ENCODE measurements around the gene SIRT4. TPM values are rescaled to one million over a fixed set of nuclear protein-coding genes. Genes with fewer than 3 reads are reported as not detected.
A peak's percentile ranks its signal among the peaks of the same experiment; 100 is the strongest.

Gene SIRT4
- polyA plus RNA-seq, 3 donors: 0.30 to 0.72 (median 0.53) TPM

DNA sequence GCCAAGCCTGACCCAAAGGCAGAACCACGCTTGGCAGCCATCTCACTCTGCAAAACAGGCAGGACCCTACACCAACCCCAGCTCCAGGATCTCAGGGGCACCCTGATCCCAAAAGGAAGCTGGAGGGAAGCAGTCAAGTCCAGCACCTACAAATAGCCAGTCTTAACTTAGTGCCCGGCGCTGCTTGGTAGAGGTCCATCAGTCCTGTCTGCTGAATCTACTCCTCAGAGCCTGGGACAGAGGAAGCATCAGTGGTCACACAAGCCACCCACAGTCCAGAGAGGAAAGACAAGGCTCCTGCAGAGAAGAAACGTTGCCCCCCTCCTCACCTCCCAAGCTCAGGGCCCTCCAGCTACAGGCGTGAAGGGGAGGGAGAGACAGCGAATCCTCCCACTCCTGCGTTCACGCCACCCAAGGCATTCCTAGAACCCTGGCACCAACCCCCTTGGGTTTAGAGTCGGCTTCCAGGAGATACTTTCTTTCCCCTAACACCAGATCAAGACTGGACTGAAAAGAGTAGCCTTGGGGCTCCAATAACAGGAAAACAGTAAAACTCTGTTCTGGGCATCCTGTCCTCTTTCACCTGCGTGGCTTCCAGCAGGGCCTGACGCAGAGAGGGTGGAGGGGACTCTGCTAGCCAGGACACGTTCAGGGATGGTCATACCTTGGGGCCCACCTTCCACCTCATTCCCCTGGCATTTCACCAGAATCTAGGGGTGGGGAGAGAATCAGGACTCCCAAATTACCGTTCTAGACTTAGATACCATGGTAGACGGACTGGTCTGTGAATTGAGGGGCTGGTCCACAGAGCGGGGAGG, 37.8 kb upstream of the SIRT4 start:
- Histone ChIP-seq H3K4me1 (ENCODE audit: control insufficient read depth in 1 of 2, insufficient read depth in 2 of 2, low read length in 2 of 2) (peaks cover 60 to 67% of the 10 kb centered on the region in 2 donors), H4K20me1 (ENCODE audit: insufficient read depth, low read length) (peaks cover 58% of the 10 kb centered on the region), H3K79me2 (ENCODE audit: insufficient read depth, low read length) (peaks cover 62% of the 10 kb centered on the region), H3K9me3 (replicated peaks in 1 of 2; ENCODE audit: control insufficient read depth in 1 of 2, insufficient read depth in 1 of 2, low read length in 2 of 2) (no peaks in the 10 kb centered on the region), H3K36me3 (replicated peaks in 1 of 2; ENCODE audit: control insufficient read depth in 1 of 2, insufficient read depth in 2 of 2, low read length in 2 of 2) (no peaks in the 10 kb centered on the region), H3K4me2 (replicated peaks; ENCODE audit: extremely low read depth, low read length, poor library complexity, severe bottlenecking) (peak overlapping the region; percentile 88), H3K27ac (ENCODE audit: low read depth in 1 of 2, low read length in 2 of 2) (peak overlapping the region; percentile 1 to 85), H2AFZ (ENCODE audit: insufficient read depth, low read depth, low read length, poor library complexity, severe bottlenecking) (no peak overlapping the region), H3K9ac (ENCODE audit: insufficient read depth, low read length, poor library complexity, severe bottlenecking) (peak overlapping the region; percentile 96), H3K27me3 (ENCODE audit: control insufficient read depth in 2 of 2, insufficient read depth in 2 of 2, low read length in 2 of 2) (no peaks in the 10 kb centered on the region), H3K4me3 (replicated peaks in 1 of 3; ENCODE audit: low read depth in 2 of 3, low read length in 3 of 3) (peak overlapping the region; percentile 76 to 93 (median 92))
- 88% methylated on average over 5 of the region's 15 CpGs for WGBS (ENCODE audit: insufficient coverage)
- TF ChIP-seq, protein P1, sequence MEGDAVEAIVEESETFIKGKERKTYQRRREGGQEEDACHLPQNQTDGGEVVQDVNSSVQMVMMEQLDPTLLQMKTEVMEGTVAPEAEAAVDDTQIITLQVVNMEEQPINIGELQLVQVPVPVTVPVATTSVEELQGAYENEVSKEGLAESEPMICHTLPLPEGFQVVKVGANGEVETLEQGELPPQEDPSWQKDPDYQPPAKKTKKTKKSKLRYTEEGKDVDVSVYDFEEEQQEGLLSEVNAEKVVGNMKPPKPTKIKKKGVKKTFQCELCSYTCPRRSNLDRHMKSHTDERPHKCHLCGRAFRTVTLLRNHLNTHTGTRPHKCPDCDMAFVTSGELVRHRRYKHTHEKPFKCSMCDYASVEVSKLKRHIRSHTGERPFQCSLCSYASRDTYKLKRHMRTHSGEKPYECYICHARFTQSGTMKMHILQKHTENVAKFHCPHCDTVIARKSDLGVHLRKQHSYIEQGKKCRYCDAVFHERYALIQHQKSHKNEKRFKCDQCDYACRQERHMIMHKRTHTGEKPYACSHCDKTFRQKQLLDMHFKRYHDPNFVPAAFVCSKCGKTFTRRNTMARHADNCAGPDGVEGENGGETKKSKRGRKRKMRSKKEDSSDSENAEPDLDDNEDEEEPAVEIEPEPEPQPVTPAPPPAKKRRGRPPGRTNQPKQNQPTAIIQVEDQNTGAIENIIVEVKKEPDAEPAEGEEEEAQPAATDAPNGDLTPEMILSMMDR (IDR thresholded peaks at IDR 0.05): no peak
- H3K4me1 Mint-ChIP-seq: peaks cover 66% of the 10 kb centered on the region
- peaks cover 0 to 5% (median 2%) of the 10 kb centered on the region in 3 donors for H3K27me3 Mint-ChIP-seq (ENCODE audit: low read depth in 3 of 3)
- H3K9me3 Mint-ChIP-seq: no peaks in the 10 kb centered on the region
- no peak for DNase-seq
- peaks cover 17 to 28% of the 10 kb centered on the region in 2 donors for H3K36me3 Mint-ChIP-seq
- H3K4me3 Mint-ChIP-seq: peak overlapping the region; percentile 94 to 97
- H3K27ac Mint-ChIP-seq: peak overlapping the region; percentile 83 to 96 (median 89)
- intact Hi-C loops (cut with micrococcal nuclease): loop anchor here (2.0 kb wide), 1 partner anchor 35 kb away; no protein-coding TSS in a partner anchor

DNA sequence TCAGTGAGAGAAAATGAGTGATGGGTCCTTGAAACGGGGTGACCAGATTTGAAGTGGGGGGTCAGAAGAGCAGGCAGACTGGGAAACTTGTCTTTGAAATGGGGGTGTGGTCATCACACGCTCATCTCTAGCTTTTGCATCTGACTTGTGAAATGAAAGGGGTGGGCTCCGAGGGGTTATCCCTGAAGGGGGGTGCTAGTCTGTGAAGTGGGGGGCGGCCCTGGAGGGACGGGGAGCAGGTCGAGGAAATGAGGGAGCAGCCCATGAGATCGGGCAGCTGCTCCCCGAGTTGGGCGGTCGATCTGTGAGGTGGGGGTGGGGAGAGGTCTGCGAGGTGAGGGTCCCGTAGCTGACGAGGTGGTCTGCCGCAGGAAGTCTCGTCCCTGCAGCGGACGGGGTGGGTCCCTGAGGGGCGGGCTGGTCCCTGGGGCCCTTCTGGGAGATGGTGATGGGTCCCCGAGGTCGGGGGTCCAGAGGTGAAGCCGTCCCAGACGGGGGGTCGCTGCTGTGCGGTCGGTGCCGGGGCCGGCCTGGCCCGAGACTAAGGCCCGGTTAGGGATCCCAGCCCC, 37.1 kb upstream of the SIRT4 start:
- H3K4me1 ChIP-seq (ENCODE audit: control insufficient read depth in 1 of 2, insufficient read depth in 2 of 2, low read length in 2 of 2): peaks cover 53 to 60% of the 10 kb centered on the region in 2 donors
- peaks cover 51% of the 10 kb centered on the region for H4K20me1 ChIP-seq (ENCODE audit: insufficient read depth, low read length)
- H3K36me3 Mint-ChIP-seq: peaks cover 16 to 24% of the 10 kb centered on the region in 2 donors
- no peaks in the 10 kb centered on the region for H3K27me3 ChIP-seq (ENCODE audit: control insufficient read depth in 2 of 2, insufficient read depth in 2 of 2, low read length in 2 of 2)
- peak overlapping the region; percentile 96 for H3K9ac ChIP-seq (ENCODE audit: insufficient read depth, low read length, poor library complexity, severe bottlenecking)
- H3K4me3 Mint-ChIP-seq: peak overlapping the region; percentile 94 to 97
- intact Hi-C loops (cut with micrococcal nuclease): loop anchor here (2.0 kb wide), 1 partner anchor 36 kb away; no protein-coding TSS in a partner anchor
- no peaks in the 10 kb centered on the region for H3K36me3 ChIP-seq (replicated peaks in 1 of 2; ENCODE audit: control insufficient read depth in 1 of 2, insufficient read depth in 2 of 2, low read length in 2 of 2)
- no peak overlapping the region for H2AFZ ChIP-seq (ENCODE audit: insufficient read depth, low read depth, low read length, poor library complexity, severe bottlenecking)
- DNase-seq: no peak
- peak overlapping the region; percentile 76 to 93 (median 92) for H3K4me3 ChIP-seq (replicated peaks in 1 of 3; ENCODE audit: low read depth in 2 of 3, low read length in 3 of 3)
- WGBS (ENCODE audit: insufficient coverage): 3% methylated on average over 28 of the region's 29 CpGs
- peak overlapping the region; percentile 83 to 96 (median 89) for H3K27ac Mint-ChIP-seq
- H3K9me3 ChIP-seq (replicated peaks in 1 of 2; ENCODE audit: control insufficient read depth in 1 of 2, insufficient read depth in 1 of 2, low read length in 2 of 2): no peaks in the 10 kb centered on the region
- peaks cover 55% of the 10 kb centered on the region for H3K79me2 ChIP-seq (ENCODE audit: insufficient read depth, low read length)
- H3K27ac ChIP-seq (ENCODE audit: low read depth in 1 of 2, low read length in 2 of 2): peak overlapping the region; percentile 34 to 85
- peaks cover 0 to 5% (median 2%) of the 10 kb centered on the region in 3 donors for H3K27me3 Mint-ChIP-seq (ENCODE audit: low read depth in 3 of 3)
- H3K4me2 ChIP-seq (replicated peaks; ENCODE audit: extremely low read depth, low read length, poor library complexity, severe bottlenecking): peak overlapping the region; percentile 88
- H3K9me3 Mint-ChIP-seq: no peaks in the 10 kb centered on the region
- TF ChIP-seq, protein P1 (IDR thresholded peaks at IDR 0.05): no peak
- H3K4me1 Mint-ChIP-seq: peaks cover 59% of the 10 kb centered on the region

Data from CD14-positive monocyte (primary cell).